SIG-M5 treated with dmso at 0.1 percent for 504 hours (cell line): ENCODE results near the gene RNF123.
"Not testable (repeated sequence)": the region's sequence is repeated elsewhere in the genome, so short reads cannot be mapped to it uniquely, and the experiment has no call there.

Source experiments
- DNase-seq: peaks from one replicate; lab custom pipeline; 2025; ENCODE audit not compliant: unreplicated experiment; lab: John Stamatoyannopoulos, UW

Gene RNF123

GRCh38 chr3:49734752-49735151 is 45.4 kb downstream of the RNF123 start:
- no peak for DNase-seq

- no peak for DNase-seq
These were observed 48.8 kb downstream of the RNF123 start for GRCh38 chr3:49738067-49738713.

- DNase-seq = no peak
These were observed 51.1 kb downstream of the RNF123 start for GRCh38 chr3:49740427-49740826.

DNA sequence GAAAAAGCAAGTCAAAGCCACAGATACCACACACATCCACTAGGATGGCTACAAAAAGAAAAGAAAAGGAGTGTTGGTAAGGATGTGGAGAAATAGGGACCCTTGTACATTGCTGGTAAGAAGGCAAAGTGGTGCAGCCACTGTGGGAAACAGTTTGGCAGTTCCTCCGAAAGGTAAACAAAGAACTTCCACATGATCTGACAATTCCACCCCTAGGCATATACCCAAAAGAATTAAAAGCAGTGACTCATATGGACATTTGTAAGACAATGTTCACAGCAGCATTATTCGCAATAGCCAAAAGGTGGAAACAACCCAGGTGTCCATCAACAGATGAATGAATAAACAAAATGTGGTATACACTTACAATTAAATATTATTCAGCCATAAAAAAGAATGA is 56.6 kb downstream of the RNF123 start:
- DNase-seq = no peak

DNA sequence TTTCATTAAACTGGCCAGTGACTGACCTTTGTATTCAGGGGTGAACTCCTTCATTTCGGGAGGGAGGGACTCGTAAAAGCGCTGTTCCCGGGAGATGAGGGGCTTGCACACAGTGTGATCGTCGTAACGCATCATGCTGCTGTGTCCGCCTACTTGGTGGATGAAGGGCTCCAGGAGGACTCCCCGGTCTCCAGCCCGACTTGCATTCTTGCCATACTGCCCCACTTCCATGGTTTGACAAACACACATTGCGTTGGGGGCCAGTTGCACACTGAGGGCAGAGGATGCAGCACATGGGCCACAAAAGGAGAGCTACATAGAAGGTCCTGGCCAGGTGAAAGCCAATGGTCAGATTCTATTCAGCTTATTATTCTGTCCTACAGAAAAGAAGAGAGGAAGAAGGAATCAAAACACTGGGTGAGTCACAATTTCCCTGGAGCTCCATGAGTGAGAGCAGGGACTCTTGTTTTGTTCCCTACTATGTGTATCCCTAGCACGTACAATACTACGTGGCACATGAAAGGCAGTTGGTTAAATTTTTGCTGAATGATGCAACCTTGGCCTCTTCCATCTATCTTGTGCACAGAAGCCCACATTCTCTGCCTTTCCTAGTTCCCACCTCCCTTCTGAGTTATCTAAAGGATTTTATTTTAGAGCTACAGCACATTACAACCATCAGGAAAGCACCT is 58.6 kb downstream of the RNF123 start:
- DNase-seq = no peak

DNA sequence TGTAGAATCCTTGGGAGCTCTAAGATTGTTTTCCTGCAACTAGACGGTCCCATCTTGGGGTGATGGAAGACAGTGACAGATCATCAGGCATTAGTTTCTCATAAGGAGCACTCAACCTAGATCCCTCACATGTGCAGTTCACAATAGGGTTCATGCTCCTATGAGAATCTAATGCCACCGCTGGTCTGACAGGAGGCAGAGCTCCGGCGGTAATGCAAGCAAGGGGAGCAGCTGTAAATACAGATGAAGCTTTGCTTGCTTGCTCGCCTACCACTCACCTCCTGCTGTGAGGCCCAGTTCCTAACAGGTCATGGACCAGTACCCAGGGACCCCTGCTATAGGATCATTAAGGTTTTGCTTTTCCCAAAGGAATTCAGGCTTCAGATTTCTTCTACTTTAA is 59.5 kb downstream of the RNF123 start:
- DNase-seq = not testable (repeated sequence)

- DNase-seq = no peak
These were observed 60.7 kb downstream of the RNF123 start for GRCh38 chr3:49750056-49750455.

- no peak for DNase-seq
These were observed 62.1 kb downstream of the RNF123 start for GRCh38 chr3:49751501-49751900.

- DNase-seq = no peak
These were observed 65.2 kb downstream of the RNF123 start for GRCh38 chr3:49754536-49754935.

DNA sequence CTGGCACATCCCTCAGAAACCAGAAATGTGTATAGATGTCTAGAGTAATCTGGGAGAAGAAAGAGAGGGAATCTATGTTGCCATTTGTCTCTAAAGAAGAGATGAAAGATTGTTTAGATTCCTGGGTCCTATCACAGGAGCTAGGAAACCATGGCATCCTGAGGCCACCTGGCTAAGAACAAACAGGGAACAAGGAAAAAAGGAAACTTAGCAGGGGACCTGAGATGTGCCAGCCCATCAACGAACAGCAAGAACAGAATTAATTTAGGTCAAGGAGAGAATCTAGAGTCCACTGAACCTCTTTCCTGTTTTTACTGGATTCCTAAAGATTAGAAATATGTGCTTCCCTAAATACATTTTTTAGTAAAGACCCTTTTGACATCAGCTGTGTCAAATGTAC is 66.7 kb downstream of the RNF123 start:
- no peak for DNase-seq

DNA sequence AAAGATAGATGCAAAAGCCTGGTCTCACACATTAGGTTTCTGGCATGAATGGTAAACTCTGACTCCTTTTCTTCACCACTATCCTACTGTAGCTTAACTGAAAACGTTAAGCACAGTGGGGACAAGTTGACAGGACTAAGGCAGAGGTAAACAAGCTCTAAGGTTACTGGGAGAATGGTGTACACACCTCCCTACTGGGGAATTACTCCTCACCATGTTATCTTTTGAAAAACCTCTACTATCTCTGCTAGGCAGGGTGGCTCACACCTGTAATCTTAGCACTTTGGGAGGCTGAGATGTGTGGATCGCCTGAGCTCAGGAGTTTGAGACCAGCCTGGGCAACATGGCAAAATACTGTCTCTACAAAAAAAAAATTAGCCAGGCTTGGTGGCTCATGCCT is 67.8 kb downstream of the RNF123 start:
- DNase-seq = no peak

DNA sequence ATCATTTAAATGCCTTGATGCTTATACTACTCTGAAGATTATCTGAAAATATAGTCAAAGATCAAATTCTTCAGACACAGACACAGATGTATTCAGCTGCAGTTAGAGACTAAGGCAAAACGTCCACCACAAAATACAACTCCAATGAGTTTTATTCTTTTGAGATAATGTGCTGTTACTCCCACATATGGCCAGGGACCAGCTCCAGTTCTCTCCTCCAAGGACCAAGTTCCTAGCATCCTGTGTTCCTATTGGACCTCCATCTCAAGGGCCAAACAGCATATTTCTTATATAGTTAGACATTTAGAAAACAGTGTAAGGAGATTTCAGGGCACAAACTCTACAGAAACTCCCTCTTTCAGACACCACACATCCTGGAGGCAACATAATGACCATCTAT is 69.9 kb downstream of the RNF123 start:
- no peak for DNase-seq

DNA sequence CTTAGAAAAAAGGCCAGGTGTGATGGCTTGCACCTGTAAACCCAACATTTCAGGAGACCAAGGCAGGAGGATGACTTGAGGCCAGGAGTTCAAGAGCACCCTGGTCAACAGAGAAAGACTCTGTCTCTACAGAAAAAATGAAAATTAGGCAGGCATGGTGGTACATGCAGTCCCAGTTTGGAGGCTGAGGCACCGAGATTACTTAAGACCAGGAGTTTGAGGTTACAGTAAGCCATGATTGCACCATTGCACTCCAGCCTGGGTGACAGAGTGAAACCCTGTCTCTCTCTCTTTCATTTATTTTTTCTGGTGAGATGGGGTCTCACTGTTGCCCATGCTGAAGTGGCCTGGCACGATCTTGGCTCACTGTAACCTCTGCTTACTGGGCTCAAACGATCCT is 72.3 kb downstream of the RNF123 start:
- DNase-seq = peak; percentile 76

- DNase-seq = no peak
These were observed 74.6 kb downstream of the RNF123 start for GRCh38 chr3:49763981-49764380.

- no peak for DNase-seq
These were observed 80.0 kb downstream of the RNF123 start for GRCh38 chr3:49769286-49769915.

- DNase-seq = no peak
These were observed 80.6 kb downstream of the RNF123 start for GRCh38 chr3:49769926-49770325.
